ENCODE results near the gene DLG2. TPM values are rescaled to one million over a fixed set of nuclear protein-coding genes. Genes with fewer than 3 reads are reported as not detected.
"Not testable (repeated sequence)": the region's sequence is repeated elsewhere in the genome, so short reads cannot be mapped to it uniquely, and the experiment has no call there.

DLG2 gene
- polyA plus RNA-seq (ENCODE audit: insufficient read length): 9.6 TPM

DNA sequence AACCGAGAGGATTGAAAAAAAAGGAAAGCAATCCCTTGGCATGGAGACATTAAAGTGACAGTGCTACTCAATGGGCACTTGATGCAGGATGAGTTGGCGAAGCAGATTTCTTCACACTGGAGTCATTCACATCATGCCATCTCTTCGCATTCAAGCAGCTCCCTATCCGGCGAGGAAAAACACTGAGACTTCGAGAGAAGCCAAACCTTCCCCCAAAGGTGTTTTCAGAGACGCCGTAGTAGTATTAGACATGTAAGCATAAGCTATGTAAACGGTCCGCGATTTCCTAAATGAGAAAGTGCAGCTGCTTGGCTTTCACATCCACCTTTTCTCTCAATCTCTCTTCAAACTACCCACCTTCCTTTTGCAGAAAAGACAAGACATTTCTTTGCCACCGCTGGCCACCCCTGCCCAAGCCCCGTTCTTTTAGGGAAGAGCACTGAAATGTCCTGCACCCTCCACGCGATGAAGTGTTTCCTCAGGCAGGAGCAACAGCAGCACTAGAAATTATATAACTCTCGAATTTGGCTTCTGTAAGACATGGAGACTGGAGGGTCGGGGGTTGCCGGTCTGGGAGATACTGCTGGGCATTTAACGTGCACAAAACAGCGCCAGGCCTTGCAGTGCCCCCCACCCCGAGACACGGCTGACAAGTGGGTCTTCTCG, at the start of gene DLG2:
TSS of gene DLG2 (minus strand) at position 13 of the 666 bp plus-strand sequence.
- no peak for DNase-seq (ENCODE audit: low read depth)

DNA sequence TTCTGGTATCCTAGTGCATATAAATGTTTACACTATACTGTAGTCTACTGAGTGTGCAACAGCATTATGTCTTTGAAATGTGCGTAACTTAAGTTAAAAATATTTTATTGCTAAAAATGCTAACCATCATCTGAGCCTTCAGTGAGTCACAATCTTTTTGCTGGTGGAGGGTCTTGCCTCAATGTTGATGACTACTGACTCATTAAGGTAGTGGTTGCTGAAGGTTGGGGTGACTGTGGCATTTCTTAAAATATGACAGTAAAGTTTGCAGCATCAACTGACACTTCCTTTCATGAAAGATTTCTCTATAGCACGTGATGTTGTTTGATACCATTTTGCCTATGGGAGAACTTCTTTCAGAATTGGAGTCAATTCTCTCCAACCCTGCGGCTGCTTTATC, 46.2 kb upstream of the DLG2 start:
- no peak for DNase-seq (ENCODE audit: low read depth)

GRCh38 chr11:85672105-85672902, 45.2 kb upstream of the DLG2 start:
- DNase-seq (ENCODE audit: low read depth): no peak

- DNase-seq (ENCODE audit: low read depth): not testable (repeated sequence)
These were observed 44.0 kb upstream of the DLG2 start for GRCh38 chr11:85670949-85671663.

GRCh38 chr11:85668157-85668556, 41.0 kb upstream of the DLG2 start:
- no peak for DNase-seq (ENCODE audit: low read depth)

- no peak for DNase-seq (ENCODE audit: low read depth)
These were observed 39.5 kb upstream of the DLG2 start for GRCh38 chr11:85666687-85667086.

DNA sequence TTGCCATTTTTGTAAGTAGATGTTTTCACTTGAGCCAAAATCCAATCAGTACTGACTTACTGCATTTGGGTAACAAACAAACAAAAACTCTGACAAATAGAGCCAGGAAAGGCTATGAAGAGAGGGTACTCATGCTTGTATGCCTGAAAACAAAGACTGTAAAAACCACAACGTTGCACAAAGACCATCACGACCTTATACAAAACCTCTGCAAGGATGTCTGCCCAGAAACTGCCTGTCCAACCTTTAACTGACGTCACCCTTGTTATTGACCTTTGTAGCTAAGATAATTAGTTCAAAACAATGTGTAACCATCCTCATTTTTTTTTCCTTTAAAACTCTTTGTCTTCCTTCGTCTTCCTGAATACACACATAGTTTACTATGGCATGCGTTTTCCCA, 38.6 kb upstream of the DLG2 start:
- no peak for DNase-seq (ENCODE audit: low read depth)

DNA sequence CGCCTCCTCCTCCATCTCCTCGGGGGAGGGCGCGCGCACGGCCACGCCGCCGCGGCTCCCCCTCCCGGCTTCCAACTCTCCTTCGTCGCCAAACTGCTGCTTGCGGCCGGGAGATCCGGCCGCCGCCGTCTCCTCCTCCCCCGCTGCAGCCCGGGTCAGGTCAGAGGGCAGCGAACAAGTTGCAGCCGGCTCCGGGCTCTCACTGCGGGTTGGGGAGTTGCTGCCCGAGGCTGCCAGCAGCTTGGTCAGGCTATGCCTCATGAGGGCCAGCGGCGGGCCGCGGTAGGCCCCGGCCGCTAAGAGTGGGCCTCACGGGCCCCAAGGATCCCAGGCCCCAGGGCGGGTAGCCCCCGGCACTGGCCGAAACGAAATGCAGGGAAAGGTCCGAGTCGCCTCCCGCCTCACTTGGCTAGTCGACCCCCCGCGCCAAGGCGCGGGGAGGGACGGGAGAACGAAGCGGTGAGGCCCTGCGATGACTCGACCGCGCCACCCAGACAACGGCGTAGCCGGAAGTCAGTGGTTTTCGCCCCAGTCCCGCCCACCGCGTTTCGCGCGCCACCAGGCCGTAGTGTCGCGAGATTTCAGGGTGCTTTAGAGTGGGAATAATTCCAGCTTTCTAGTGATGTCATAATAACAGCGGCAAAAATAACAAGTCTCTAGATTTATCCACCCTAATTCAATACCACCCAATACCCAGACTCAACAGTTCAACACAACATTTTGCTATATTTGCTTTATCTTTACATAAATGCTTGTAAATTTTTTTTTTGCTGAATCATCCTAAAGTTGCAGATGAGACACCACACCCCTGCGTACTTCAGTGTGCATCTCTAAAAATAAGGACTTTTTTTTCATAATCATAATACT, 37.7 kb upstream of the DLG2 start, which contains the start of gene CREBZF:
TSS of gene CREBZF (minus strand) at position 515 of the 867 bp plus-strand sequence. CDS start at position 261, 254 bp downstream.
- peak; percentile 89 for DNase-seq (ENCODE audit: low read depth)

DNA sequence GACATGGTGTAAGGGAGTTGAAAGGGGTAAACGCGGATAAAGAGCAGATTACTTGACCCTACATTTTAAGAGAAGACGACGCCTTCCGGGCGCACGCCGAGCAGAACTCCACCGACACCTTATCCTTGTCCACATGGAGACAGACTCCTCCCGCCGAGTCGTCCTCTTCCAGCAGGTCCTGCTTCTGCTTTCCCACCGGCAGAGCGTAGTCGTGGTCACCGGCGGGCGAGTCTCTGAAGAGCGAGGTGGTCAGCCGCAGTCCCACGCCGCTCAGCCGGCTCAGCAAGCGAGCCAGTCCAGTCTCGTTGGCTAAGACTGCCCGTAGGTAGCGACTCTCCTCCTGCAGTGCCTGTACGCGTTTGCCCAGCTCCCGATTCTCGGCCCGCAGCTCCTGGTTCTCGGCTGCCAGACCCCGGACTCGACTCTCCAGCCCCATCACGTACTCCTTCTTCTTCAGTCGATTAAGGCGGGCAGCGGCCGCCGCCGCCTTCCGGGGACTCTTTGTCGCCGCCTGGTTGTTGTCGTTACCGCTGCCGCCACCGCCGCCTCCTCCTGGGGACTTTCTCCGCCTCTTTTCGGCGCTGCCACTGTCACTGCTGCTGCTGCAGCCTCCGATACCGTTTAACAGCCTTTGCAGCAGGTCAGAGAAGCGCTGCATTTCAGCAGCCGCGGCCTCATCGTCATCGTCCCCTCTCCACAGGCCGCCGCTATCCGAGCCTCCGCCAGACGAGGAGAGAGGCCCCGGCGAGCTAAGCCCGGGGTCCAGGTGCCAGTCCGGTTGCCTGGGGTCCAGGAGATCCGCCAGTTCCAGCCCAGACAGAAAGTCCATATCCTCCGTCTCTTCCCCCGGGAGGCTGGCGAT, 36.8 kb upstream of the DLG2 start:
- DNase-seq (ENCODE audit: low read depth): peak; percentile 35

DNA sequence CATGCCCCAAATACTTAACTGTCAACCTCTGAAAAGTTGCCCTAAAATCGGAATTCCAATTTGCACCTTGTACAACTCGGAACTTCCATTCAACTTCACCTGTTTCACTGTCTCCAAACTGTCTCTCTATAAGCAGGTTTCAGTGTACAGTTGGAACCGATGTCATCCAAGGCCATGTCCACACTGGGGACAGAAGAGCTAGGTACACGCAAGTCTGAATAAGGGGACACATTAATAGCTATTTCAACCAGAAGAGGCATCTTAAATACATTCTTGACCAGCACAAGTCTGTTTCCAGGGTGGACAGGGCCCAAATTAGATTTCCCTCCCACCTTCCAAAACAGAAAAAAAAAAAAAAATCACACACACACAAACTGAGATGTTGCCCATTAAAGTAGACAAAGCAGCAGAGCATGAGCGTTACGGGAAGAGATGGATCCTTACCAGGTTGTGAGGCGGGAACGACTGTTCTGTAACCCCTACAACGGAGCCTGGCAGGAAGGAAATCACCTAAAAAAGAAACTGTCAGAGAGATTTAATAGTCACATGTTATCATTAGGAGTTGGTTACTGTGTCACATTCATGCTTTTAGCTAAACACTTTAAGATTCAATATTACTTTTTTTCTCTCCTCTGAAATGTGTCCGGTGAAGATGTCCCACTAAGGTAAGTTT, 36.1 kb upstream of the DLG2 start:
- DNase-seq (ENCODE audit: low read depth): no peak

GRCh38 chr11:85661972-85662664, 35.0 kb upstream of the DLG2 start:
- DNase-seq (ENCODE audit: low read depth): no peak

DNA sequence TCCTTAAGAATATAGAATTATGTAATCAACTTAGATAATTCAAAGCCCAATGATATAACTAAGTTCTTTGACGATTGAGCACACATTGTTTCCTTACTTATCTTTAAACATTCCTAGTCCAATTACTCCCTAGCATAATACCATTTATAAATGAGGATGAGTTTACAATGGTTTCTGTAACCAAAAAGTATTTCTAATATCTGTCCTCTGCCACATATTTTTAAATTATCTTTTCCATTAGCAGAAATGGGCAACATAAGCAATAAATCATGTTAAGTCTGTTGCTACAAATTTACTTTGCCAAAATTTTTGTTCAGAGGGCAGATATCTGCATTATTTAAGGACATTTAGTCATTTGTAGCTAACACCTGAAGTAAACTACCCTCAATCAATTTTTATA, 31.0 kb upstream of the DLG2 start:
- DNase-seq (ENCODE audit: low read depth): no peak

DNA sequence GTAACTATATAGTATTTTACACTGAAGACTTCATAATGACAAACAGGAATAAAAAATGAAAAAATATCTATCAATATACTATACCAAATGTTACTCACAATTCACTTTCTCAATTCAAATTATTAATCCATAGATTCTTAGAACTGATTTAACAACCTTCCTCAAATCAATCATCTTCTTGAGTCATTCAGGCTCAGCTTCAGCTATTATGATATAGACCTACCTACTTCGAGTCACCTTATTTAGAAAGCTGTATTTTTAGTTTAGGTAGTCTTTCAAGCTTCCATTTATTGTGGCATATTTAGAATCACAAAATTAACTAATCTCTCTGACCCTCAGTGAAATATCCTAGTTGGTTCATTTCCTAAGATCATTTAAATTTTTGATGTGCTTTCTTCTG, 29.6 kb upstream of the DLG2 start:
- DNase-seq (ENCODE audit: low read depth): no peak

- DNase-seq (ENCODE audit: low read depth): not testable (repeated sequence)
These were observed 27.2 kb upstream of the DLG2 start for GRCh38 chr11:85654343-85654742.

DNA sequence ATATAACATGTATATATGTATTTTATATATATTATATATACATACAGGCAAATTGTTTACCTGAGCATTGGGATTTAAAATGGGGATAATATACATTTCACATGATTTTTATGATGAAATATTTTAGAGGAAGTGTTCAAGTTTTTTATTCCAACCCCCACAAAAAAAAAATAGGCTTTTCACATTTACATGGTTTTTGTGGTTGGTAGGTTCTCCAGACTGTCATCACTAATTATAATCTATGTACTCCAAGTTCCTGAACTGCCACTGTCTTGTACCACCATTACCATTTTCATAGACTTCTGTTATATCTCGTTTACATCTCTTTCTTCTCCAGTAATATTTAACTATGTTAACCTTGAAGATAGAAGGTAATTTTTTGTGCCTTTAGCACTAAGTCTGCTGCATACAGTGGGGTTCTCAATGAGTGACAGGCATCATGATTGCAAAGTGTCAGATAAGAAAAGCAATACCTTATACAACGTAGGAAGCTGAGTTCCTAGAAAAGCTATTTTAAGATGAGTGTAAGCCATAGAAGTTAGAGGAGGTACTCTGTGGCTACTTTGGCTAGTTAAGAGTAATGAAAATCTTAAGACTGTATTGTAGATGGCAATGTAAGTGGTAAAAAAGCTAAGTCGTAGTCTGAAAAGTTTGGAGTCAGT, 25.8 kb upstream of the DLG2 start:
- no peak for DNase-seq (ENCODE audit: low read depth)

GRCh38 chr11:85651118-85651517, 24.0 kb upstream of the DLG2 start:
- DNase-seq (ENCODE audit: low read depth): no peak

DNA sequence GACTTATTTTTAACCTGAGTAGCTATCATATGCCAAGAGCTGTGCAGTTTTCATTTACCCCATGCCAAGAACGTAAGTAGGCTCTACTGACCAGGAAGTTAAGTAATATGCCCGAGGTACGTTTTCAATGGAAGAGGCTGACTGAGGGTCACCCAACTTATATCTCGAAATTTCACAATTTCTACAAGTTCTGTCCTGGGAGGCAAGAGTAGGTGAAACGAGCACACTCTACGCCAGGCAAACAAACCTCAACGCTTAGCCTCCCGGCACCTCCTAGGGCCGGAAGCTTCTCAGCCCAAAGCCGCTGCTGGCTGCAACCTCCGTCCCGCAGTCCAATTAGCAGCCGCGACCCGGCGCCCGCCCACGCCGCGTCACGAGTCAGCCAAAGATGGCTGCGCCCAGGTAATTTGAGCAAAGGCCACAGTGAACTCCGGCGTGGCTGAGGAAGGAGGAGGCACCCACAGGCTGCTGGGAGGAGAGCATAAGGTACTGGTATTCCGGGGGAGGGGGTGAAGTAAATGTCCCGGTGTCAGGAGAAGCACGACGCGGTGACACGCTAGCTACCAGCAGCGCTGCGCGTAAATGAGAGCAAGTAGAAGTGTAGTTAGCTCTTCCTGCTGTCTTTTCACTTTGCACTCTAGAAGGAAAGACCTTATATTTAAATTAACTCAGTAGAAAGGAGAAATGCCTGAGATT, 20.6 kb upstream of the DLG2 start, which contains the start of gene TMEM126A:
TSS of gene TMEM126A (plus strand) at position 364 of the 696 bp plus-strand sequence. CDS start 2,289 bp downstream, outside the sequence.
- no peak for DNase-seq (ENCODE audit: low read depth)

DNA sequence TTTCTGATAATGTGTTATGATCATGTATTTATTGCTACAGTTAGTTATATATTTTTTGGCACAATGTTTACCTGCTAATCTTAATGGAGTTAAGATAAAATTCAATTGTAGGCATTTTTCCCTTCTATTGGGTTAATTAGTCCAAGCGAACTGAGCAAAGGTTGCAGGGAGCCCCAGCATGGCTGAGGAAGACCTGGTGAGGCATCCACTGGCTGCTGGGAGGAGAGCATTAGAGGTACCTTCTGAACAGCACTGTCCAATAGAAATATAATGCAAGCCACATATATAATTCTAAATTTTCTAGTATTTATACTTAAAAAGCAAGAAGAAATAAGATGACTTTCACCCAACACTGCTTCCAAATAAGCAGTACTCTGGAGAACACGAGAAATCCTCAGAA, 19.9 kb upstream of the DLG2 start:
- no peak for DNase-seq (ENCODE audit: low read depth)
